ENCODE data around the gene FBXW5.

The FBXW5 gene

DNA sequence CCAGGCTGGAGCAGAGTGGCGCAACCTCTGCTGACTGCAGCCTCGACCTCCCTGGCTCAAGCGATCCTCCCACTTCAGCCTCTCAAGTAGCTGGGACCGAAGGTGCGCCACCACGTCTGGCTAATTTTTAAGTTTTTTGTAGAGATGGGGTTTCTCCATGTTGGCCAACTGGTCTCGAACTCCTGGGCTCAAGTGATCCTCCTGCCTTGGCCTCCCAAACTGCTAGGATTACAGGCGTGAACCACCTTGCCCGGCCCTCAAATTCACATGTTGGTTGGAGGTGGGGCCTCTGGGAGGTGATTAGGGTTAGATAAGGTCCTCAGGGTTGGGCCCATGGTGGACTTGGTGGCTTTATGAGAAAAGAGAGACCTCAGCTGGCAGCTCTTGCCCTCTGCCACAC lies 17.6 kb upstream of the FBXW5 start:
- no peak for DNase-seq

DNA sequence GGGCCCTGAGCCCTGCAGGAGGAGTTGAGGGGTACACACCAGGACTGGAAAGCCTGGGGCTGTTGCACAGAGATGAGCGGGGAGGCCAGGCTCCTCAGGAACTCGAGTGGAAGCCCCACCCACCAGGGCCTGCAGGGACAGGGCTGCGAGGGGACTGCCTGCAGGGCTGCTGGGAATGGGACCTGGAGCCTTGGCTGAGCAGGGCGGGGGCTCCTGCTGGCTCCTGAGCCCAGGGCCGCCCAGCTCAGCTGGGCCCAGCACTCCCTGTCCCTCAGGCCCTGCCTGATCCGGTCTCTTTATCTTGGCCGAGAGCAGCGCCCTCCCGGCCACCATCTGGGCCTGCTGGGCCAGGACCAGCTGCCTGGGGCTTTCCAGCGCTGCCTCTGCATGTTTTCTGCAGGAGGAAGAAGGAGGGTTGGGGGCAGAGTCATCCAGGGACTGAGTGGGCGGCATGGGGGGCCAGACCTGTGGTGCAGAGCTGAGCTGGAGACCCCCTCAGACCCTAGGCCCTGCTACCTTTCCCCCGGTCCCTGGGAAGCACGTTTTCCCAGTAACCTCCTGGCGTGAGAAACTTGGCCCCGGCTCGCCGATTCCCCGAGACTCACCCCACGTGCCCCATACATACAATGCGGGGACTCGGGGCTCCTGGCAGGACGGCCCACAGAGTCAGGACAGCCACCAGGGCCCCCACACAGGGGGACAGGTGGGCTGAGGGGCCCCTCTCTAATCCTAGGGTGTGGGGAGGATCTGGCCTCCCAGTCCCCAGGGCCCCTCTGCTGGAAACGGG lies 16.9 kb upstream of the FBXW5 start:
- peak in 25 of 56 donors; percentile 11 to 67 (median 35) for DNase-seq

DNA sequence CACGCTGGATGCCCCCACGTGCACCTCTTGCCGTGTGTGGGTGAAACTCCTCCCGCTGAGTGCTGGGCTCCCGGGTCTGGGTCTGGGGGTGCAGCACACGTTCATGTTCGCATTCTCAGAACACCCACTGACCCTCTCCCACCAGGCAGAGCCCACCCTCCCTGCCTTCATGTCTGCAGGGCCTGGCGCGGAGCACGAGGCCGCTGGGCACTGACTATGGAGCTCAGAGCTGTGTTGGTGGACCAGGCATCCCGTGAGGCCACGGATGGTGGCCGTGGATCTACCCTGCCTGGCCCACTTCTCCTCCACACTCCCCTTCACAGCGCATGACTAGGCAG lies 16.4 kb upstream of the FBXW5 start:
- DNase-seq, result no peak

DNA sequence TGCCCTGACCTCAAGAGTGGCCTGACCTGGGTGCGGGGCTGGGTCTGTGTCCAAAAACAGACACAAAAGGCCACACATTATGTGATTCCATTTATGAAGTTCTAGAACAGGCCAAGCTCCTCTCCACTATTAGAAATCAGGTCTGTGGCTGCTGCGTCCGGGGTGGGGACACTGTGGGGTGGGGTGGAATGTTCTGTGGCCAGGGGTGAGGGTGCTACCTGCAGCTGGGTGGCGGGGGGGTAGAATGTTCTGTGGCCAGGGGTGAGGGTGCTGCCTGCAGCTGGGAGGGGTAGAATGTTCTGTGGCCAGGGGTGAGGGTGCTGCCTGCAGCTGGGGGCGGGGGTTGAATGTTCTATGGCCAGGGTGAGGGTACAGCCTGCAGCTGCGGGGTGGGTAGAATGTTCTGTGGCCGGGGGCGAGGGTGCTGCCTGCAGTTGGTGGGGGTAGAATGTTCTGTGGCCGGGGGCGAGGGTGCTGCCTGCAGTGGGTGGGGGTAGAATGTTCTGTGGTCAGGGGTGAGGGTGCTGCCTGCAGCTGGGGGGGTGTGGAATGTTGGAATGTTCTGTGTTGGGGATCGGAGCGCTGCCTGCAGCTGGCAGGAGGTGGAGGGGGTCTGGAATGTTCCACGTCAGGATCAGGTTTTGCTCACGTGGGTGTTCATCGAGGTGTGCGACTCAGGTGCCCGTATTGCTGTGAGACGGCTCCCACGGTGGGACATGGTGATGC lies 15.8 kb upstream of the FBXW5 start:
- no peak for DNase-seq

DNA sequence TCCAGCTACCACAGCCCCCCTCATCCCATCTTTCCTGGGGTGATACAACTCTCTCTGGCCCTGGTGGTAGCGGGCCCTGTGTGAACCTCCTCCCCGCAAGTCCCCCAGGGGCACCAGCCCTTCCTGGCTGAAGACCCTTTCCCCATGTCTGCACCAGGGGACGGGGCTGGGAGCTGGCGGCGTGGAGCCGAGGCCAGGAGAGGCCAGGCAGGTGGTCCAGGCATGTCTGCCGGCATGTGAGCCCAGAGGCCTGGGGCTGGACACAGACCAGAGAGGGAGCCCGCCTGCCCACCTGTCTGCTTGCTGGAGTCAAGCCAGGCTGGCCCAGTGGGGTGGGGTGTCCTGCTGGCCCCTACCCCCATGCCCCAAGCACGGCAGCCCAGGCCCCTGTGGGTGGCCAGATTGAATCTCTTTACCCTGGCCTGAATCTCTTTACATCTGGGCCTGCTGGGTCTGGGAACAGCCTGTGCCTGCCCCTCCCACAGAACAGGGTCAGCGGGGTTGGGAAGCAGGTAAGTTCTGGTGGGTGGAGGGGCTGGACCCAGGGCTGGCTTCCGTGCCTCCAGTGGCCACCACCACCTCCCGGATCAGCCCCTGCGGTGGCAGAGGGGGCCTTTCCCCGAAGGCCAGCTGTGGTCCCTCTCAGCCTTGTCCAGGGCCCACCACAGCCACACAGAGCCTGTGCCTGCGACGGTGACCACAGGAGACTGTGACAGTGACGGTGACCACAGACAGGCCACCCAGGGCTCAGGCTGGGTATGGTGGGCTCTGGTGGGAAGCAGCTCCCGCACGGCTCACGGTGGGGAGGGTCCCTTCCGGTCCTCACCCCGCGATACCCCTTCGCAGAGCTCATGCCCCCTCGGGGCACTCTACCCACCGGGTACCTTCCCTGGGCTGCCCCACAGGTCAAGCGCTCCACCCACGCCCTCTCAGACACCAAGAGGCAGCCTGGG lies 14.6 kb upstream of the FBXW5 start:
- DNase-seq, result no peak

DNA sequence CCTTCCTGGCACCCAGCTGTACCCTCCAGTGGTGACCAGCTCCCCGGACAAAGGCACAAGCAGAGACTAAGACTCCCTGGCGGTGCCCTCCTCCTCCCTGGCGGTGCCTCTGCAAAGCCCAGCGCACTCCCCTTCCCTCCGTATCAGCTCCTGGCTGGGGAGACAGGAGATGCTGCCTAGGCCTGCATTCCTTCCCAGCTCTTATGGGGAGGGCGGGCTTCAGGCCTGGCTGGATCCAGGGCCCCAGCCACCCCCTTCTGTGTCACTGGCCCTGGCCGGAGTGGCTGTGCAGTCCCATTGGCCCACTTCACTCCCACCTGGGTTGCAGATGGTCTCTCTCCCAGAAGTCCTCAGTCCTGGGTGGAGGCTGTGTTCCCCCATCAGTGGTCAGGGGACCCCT lies 13.9 kb upstream of the FBXW5 start:
- no peak for DNase-seq

DNA sequence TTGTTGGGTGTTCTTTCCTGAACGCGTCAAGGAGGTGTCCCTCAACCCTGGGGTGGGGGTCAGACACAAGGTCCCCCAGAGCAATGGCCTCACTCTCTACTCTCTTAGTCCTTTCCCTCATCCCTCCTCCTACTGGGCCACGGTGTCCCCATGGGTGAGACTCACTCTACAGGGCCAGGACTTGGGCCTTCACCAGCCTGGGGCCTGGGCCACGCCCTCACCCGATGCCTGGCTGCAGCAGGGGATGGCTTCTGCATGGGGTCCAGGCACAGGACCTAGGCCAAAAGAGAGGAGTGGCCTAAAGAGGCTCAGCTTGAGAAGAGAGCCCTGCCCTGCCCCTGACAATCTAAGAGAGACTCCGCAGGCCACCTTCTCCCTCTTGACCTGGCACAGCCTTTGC lies 13.4 kb upstream of the FBXW5 start:
- DNase-seq, result no peak

DNA sequence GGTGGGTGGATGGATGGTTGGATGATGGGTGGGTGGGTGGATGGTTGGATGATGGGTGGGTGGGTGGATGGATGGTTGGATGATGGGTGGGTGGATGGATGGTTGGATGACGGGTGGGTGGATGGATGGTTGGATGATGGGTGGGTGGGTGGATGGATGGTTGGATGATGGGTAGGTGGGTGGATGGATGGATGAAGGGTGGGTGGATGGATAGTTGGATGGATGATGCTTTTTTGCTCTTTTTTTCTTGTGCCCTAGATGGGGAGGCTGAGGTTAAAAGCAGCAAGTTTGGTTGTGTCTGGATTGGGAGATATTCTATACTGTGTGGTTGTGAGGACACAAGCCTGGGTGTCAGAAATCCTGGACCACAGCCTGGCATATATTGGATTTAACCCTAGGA lies 12.9 kb upstream of the FBXW5 start:
- no peak for DNase-seq

DNA sequence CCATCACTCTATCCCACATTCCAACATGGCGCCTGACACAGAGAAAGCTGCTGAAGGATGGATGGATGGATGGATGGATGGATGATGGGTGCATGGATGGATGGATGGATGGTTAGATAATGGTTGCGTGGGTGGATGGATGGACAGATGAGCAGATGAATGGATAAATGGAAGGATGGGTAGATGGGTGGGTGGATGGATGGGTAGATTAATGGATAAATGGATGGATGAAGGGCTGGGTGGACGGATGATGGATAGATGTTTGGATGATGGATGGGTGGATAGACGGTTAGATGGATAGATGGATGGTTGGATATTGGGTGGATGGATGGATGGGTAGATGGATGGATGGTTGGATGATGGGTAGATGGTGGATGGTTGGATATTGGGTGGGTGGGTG lies 12.1 kb upstream of the FBXW5 start:
- no peak for DNase-seq

DNA sequence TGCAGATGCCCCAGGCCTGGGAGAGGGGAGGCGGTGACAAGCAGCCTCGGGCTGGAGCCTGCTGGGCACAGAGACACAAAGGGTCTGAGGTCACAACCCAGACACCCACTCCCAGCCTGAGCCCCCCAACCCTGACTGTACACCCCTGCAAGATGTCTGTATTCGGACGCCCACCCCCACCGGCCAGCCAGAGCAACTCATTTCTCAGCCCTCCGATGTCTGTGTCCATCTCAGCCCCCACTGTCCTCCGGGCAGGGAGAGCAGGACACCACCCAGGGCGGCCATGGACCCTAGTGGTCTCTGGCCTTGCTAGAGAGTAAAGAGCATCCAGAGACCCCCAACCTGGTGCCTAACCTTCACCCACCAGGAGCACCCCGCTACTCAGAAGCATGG lies 11.4 kb upstream of the FBXW5 start:
- DNase-seq, result no peak

DNA sequence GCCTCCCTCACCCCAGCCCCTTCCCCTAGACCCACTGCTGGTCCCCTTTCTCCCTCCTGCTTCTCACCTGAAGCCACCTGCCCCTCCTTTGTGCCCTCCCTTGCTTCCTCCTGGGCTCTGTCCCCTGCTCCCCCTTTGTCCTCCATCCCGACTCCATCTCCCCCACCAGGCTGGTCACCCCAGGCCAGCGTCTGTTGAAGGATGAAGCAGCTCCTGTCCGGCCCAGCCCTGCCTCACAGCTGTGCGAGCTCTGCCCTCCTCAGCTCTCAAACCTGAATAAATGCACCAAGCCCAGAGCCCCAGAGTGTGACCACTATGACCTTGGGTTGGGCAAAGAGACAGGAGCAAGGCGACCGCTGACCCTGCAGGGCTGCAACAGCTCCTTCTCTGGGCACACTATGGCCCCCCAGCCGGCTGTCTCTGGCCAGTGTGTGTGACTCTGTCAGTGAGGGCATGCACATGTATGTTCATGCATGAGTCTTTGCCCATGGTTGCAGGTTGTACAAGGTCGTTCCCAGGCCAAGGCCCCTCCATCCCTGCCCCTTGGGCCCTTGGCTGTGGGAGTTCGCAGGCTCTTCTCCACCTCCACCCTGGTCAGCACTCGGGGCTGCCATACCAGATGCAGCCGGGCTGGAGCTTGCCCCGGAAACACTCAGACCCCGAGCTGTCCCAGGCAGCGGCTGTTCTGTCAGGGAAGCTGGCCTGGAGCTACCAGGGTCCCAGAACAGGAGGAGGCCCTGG lies 10.8 kb upstream of the FBXW5 start:
- DNase-seq, result no peak

DNA sequence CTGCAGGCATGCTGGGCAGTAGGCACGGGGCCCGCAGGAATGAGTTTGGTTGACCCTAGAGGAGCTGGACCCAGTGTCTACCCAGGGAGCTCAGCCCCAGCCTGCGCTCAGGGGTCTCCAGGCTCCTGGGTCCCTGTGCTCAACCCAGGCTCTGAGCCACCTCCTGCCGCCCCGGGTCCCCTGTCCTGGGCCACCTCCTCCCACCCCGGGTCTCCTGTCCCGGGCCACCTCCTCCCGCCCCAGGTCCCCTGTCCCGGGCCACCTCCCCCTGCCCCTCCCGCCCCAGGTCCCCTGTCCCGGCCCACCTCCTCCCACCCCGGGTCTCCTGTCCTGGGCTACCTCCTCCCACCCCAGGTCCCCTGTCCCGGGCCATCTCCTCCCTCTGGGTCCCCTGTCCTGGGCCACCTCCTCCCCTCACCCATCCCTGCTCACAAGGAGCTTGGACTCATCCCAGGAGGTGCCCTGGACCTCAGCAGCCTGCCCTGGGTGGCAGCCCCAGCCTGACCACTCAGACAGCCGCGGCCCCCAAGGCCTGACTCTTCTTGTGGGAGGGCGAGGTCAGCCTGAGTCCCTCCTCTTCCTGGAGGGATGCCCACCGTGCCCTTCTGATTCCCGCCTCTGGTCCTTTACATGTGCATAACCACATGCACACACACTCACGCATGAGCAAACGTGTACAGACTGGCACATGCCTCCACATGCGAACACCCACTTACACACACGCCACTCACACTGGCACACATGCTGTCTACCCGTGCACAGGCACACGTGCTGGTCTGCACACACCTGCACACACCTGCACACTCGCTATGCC lies 9.9 kb upstream of the FBXW5 start:
- DNase-seq, result no peak

DNA sequence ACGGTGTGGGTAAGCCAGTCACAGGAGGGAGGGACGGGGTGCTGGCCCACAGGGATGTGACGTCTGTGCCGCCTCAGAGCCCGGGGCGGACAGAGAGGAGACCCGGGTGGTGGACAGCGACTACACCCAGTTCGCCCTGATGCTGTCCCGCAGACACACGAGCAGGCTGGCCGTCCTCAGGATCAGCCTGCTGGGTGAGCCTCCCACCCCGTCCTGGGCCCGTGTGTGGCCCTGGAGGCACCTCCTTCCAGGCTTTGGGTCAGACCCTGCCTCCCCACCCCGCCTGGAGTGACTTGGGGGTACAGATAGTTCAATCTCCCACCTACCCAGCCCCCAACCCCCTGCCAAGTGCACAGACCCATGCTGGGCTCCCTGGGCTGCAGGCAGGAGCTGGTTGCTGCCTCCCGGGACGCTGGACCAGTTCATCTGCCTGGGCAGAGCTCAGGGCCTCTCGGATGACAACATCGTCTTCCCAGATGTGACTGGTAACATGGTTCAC lies 9.3 kb upstream of the FBXW5 start:
- no peak for DNase-seq

DNA sequence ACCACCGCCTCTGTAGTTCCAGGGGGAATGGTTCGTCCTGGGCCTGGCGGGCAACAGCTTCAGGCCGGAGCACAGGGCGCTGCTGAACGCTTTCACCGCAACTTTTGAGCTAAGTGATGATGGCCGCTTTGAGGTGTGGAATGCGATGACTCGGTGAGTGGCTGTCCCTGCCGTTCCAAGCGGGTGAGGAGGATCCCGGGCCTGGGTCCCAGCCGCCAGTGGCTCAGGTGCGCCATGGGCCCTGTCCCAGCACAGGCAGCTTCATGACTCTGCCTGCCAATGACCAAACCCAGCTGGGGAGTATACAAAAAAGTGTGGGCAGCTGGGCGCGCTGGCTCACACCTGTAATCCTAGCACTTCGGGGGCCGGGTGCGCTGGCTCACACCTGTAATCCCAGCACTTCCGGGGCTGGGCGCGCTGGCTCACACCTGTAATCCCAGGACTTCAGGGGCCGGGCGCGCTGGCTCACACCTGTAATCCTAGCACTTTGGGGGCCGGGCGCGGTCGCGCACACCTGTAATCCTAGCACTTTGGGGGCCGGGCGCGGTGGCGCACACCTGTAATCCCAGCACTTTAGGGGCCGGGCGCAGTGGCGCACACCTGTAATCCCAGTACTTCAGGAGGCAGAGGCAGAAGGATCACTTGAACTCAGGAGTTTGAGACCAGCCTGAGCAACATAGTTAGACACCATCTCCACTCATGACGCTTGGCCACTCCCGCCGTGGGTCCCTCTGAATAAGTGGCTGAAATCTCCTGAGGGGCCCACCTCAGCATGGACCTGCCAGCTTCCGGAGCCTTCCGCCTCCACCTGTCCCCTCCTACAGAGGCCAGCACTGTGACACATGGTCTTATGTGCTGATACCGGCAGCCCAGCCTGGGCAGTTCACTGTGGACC lies 8.6 kb upstream of the FBXW5 start:
- DNase-seq, result no peak

DNA sequence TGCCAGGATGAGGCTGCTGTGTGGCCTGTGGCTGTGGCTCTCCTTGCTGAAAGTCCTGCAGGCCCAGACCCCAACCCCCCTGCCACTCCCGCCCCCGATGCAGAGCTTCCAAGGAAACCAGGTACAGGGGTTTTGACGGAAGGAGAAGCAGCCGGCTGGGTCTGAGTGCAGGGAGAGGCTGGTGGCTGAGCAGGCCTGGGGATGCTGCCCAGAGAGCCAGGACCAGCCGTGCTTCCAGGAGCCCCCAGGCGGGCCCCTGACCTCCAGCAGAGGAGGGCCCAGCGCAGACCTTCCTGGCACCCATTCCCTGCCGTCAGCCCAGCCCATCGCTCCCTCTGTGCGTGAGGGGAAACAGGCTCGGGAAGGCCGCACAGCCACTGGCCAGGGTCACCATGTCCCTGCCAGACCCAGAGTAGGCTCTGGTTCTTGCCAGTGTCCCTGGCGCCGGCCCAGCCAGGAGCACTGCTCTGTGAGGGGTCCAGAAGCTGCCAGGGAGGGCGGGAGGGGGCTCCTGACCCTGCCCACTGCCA lies 7.8 kb upstream of the FBXW5 start:
- DNase-seq, result peak in 28 of 56 donors; percentile 17 to 75 (median 42)

DNA sequence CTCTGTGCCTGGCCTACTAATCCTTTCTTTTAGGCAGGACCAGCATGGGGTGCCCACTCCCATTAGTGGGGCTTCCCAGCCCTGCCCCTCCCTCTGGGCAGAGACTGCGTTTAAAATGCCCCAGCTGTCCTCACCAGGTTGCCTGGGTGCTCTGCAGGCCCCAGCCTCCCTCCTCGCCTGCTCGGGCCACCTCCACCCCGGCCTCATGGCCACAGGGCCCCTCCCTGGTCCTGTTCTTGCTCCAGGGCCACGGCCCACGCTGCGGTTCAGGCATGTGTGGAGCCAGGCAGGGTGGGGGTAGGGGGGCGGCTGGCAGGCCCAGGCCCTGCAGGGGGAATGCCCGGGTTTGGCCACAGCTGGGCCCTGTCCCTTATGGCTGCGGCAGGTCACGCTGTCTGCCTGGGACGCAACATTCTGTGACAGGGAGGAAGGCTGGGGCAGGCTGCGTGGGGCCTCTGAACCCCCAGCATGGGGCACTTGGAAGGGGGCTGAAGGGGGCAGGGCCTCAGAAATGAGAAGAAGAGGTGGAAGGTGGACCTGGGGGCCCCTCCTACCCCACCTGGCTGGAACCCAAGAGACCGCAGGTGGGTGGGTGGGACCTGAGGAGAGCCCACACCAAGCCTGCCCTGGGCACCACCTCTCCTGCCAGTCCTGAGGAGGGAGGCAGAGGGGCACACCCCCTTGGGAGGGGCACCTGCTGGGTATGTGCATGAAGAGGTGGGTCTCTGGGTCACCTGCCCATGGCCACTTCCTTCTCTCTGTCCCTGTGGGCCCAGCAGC lies 7.2 kb upstream of the FBXW5 start, which contains the start of gene LCN12:
Gene LCN12 (plus strand): TSS at position 733 of the 780 bp plus-strand sequence. CDS start 55 bp downstream, outside the sequence.
- DNase-seq, result no peak

DNA sequence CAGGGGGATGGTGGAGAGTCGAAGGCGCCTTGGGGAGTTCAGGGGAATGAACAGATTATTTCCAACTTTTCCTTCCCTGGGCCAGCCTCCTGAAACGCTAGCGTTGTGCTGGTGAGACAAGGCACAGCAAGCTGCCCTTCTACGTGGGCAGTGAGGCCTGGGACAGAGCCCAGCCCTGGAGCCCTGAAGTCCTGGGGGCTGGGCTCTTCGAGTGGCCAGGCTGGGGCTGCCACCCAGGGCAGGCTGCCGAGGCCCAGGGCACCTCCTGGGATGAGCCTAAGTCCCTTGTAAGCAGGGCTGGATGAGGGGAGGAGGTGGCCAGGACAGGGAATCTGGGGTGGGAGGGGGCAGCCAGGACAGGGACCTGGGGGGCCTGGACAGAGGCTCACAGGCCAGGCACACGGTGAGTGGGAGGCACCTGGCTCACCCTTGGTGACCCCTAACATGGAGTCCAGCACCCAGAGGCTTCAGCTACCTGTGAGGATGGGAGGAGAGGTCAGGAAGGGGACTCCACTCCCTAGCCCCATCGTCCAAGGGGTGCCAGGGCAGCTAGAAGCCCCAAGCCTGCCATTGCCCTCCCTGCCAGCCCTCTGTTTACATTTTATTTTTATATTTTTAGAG lies 6.2 kb upstream of the FBXW5 start:
- peak in 6 of 56 donors; percentile 29 to 64 (median 44) for DNase-seq
